Measurements from ENCODE around the gene PRPH.
A peak's percentile ranks its signal among the peaks of the same experiment; 100 is the strongest.

Gene PRPH

DNA sequence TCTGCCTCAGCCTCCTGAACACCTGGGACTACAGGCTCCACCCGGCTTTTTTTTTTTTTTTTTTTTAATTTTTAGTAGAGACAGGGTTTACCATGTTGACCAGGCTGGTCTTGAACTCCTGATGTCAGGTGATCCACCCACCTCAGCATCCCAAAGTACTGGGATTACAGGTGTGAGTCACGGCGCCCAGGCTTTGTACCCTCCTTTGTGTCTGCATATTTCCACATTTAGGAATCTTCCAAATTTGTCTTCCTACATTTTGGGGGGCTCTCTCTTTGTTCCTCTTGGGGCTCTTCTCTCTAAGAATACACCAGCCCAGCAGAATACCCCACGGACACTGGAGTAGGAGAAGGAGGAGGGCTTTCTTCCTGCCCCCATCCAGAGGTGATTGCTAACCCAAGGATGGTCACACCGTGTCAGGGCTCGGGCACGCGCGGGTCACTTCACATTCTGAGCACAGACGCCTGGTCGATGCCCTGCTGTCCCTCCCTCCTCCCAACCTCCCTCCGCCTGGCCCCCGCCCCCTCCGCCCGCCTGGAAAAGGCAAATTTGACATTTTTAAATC lies 49.6 kb downstream of the PRPH start:
- POLR2A ChIA-PET = no interaction called here
- Histone ChIP-seq H3K27ac (ENCODE audit: insufficient read depth in 1 of 2, low read depth in 1 of 2, low read length in 2 of 2, poor library complexity in 1 of 2, severe bottlenecking in 2 of 2) (no peak overlapping the region), H3K4me1 (ENCODE audit: control extremely low read depth in 1 of 4, control insufficient read depth in 4 of 4, insufficient read depth in 4 of 4, low read length in 3 of 4) (peaks cover 0 to 58% (median 44%) of the 10 kb centered on the region in 4 experiments), H3K27me3 (replicated peaks in 2 of 5; ENCODE audit: control insufficient read depth in 4 of 5, insufficient read depth in 5 of 5, low read length in 4 of 5) (peaks cover 11 to 100% (median 53%) of the 10 kb centered on the region in 5 experiments), H3K9me3 (ENCODE audit: control extremely low read depth in 1 of 5, control insufficient read depth in 4 of 5, insufficient read depth in 2 of 5, low read depth in 1 of 5, low read length in 4 of 5) (no peaks in the 10 kb centered on the region), H3K36me3 (ENCODE audit: control insufficient read depth in 4 of 4, insufficient read depth in 4 of 4, low read length in 3 of 4) (no peaks in the 10 kb centered on the region), H3K4me3 (ENCODE audit: control insufficient read depth in 1 of 7, extremely low read depth in 1 of 7, insufficient read depth in 4 of 7, low read depth in 2 of 7, low read length in 6 of 7) (no peak overlapping the region)
- 5% methylated on average over 7 of the region's 15 CpGs for WGBS (ENCODE audit: insufficient coverage)
- DNase-seq = no peak
- CTCF ChIA-PET = interaction anchor here (1.0 to 4.0 kb wide), 2 partner anchors 52 to 160 kb away, joined by 3 to 124 read pairs; partner anchors contain the start of gene PRPH

DNA sequence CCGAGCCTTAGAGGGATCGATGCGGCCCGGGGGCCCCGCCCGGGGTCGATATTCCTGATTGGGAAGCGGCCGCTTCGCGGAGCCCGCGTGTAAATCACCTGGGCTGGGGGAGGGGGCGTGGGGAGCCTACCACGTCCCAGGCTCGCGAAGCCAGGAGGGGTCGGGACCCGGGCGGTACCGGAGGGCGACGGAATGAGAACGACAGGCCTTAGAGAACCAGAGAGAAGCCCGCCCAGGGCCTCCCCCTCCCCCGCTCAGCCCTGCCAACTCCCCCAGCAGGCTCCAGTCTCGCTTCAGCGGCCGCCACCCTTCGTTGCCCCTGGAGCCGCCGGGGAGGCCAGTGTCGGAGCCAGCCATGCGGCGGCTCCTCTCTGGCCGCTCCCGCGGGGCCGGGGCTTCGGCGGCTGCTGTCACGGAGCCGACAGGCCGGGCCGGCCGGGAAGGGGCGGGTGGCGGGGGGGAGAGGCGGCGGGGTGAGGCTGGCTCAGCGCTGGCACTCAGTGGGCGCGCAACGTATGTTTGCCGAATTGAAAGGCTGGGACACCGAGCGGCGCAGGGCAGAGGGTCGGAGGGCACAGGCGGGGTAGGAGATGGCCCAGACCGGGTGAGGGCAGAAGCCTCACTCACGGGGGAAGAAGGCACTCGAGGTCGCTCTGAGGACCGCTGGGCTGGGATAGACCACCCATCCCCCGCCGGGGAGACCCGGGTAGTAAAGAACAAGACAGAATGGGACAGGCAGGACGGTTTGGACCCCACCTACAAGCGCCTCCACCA lies 50.3 kb downstream of the PRPH start:
- Histone ChIP-seq H3K36me3 (ENCODE audit: control insufficient read depth in 4 of 4, insufficient read depth in 4 of 4, low read length in 3 of 4) (no peaks in the 10 kb centered on the region), H3K27ac (ENCODE audit: insufficient read depth in 1 of 2, low read depth in 1 of 2, low read length in 2 of 2, poor library complexity in 1 of 2, severe bottlenecking in 2 of 2) (no peak overlapping the region), H3K4me3 (ENCODE audit: control insufficient read depth in 1 of 7, extremely low read depth in 1 of 7, insufficient read depth in 4 of 7, low read depth in 2 of 7, low read length in 6 of 7) (peak overlapping the region in 5 of 7 experiments; percentile 0 to 66 (median 49)), H3K27me3 (replicated peaks in 2 of 5; ENCODE audit: control insufficient read depth in 4 of 5, insufficient read depth in 5 of 5, low read length in 4 of 5) (peaks cover 11 to 97% (median 56%) of the 10 kb centered on the region in 5 experiments), H3K9me3 (ENCODE audit: control extremely low read depth in 1 of 5, control insufficient read depth in 4 of 5, insufficient read depth in 2 of 5, low read depth in 1 of 5, low read length in 4 of 5) (no peaks in the 10 kb centered on the region), H3K4me1 (ENCODE audit: control extremely low read depth in 1 of 4, control insufficient read depth in 4 of 4, insufficient read depth in 4 of 4, low read length in 3 of 4) (peaks cover 0 to 58% (median 44%) of the 10 kb centered on the region in 4 experiments)
- DNase-seq = peak in 2 of 3 donors; percentile 46 to 48
- CTCF ChIA-PET = interaction anchor here (1.1 to 6.6 kb wide), 6 partner anchors 13 to 182 kb away, joined by 3 to 52 read pairs (median 16); no protein-coding TSS in a partner anchor
- POLR2A ChIA-PET = interaction anchor here (0.6 kb wide), 1 partner anchor 153 kb away, joined by 3 read pairs; no protein-coding TSS in a partner anchor
- 1% methylated on average over 58 of the region's 70 CpGs for WGBS (ENCODE audit: insufficient coverage)

DNA sequence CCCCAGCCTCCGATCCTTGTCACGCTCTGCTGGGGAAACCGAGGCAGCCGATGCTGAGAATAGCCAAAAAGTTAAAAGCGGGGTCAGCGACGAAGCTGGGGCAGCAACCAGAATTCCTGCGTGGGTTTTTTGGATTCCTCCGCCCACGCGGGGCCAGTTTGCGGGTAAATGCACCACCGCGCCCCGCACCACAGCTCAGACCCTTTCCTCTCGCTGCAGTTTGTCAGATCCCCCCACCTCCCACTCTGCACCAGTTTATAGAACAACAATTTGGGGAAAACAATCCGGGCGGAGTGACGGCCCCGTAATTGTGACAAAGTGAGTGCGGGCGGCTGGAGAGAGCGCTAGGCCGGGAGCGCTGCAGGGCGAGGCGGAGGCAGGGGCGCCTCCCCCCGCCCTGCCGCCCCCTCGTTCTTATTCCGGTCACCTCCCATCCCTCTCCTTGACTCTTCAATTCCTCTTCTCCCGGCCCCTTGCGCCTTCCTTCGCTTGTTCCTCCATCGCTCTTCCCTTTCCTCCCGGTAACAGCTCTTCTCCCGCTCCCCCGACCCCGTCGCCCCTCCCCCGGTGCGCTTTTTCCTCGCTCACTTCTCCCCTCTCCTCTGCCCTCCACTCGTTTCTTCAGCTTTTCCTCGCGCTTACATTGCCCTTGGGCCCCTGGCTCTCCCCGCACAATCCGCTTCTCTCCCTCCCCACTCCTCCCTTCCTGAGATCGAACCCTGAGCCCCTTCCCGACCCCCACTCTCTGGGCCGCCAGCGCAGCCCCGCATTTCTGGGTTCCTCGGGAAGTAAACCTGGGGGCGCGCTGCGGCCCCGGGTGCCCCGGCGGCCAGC lies 51.1 kb downstream of the PRPH start:
- Histone ChIP-seq H3K9me3 (ENCODE audit: control extremely low read depth in 1 of 5, control insufficient read depth in 4 of 5, insufficient read depth in 2 of 5, low read depth in 1 of 5, low read length in 4 of 5) (no peaks in the 10 kb centered on the region), H3K36me3 (ENCODE audit: control insufficient read depth in 4 of 4, insufficient read depth in 4 of 4, low read length in 3 of 4) (no peaks in the 10 kb centered on the region), H3K27ac (ENCODE audit: insufficient read depth in 1 of 2, low read depth in 1 of 2, low read length in 2 of 2, poor library complexity in 1 of 2, severe bottlenecking in 2 of 2) (no peak overlapping the region), H3K4me3 (ENCODE audit: control insufficient read depth in 1 of 7, extremely low read depth in 1 of 7, insufficient read depth in 4 of 7, low read depth in 2 of 7, low read length in 6 of 7) (peak overlapping the region in 5 of 7 experiments; percentile 0 to 66 (median 49)), H3K27me3 (replicated peaks in 2 of 5; ENCODE audit: control insufficient read depth in 4 of 5, insufficient read depth in 5 of 5, low read length in 4 of 5) (peaks cover 8 to 89% (median 52%) of the 10 kb centered on the region in 5 experiments), H3K4me1 (ENCODE audit: control extremely low read depth in 1 of 4, control insufficient read depth in 4 of 4, insufficient read depth in 4 of 4, low read length in 3 of 4) (peaks cover 0 to 58% (median 44%) of the 10 kb centered on the region in 4 experiments)
- ChIA-PET POLR2A (interaction anchor here (0.6 kb wide), 1 partner anchor 152 kb away, joined by 3 read pairs; no protein-coding TSS in a partner anchor), CTCF (interaction anchor here (0.6 to 6.6 kb wide), 14 partner anchors 9 to 181 kb away, joined by 3 to 52 read pairs (median 5); partner anchors contain the start of genes C1QL4 and SPATS2)
- no peak for DNase-seq
- 2% methylated on average over 49 of the region's 61 CpGs for WGBS (ENCODE audit: insufficient coverage)

DNA sequence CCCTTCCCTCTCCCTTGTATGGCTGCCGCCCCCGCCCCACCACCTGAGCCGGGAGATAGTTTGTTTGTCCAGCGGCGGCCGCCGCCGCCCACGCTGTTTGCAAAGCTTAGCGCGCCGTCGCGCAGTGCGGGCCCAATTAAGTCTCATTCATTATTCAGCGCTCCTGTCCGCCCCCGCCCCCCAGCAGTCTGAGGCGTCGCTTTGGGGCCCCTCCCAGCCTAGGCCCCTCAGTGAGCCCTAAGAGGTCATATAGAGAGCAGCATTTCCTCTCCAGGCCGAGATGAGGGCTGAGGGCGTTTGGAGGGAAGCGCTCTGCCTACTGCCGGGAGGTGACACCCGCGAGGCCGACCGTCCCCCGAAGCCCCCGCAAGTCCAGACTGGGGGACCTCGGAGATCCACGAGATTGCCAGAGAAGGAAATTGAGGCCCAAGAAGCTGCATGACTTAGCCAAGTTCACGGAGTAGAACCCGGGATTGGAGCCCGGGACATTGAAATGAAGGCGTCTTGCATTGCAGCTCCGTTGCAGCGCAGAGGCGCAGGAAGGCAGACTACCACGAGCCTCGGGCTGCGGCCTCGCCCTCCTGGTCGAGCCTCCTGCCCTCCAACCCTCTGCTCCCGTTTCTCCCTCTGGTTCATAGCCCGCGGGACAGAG lies 51.8 kb downstream of the PRPH start, which contains the start of gene DNAJC22:
Gene DNAJC22, plus strand, starts transcription at position 230 of the 652 bp plus-strand sequence. CDS start 1,985 bp downstream, outside the sequence.
- Histone ChIP-seq H3K36me3 (ENCODE audit: control insufficient read depth in 4 of 4, insufficient read depth in 4 of 4, low read length in 3 of 4) (no peaks in the 10 kb centered on the region), H3K27me3 (replicated peaks in 2 of 5; ENCODE audit: control insufficient read depth in 4 of 5, insufficient read depth in 5 of 5, low read length in 4 of 5) (peaks cover 4 to 85% (median 48%) of the 10 kb centered on the region in 5 experiments), H3K4me3 (ENCODE audit: control insufficient read depth in 1 of 7, extremely low read depth in 1 of 7, insufficient read depth in 4 of 7, low read depth in 2 of 7, low read length in 6 of 7) (peak within 1 kb of the TSS in 5 of 7 experiments; percentile 43 to 66 (median 49)), H3K9me3 (ENCODE audit: control extremely low read depth in 1 of 5, control insufficient read depth in 4 of 5, insufficient read depth in 2 of 5, low read depth in 1 of 5, low read length in 4 of 5) (no peaks in the 10 kb centered on the region), H3K4me1 (ENCODE audit: control extremely low read depth in 1 of 4, control insufficient read depth in 4 of 4, insufficient read depth in 4 of 4, low read length in 3 of 4) (peaks cover 0 to 57% (median 44%) of the 10 kb centered on the region in 4 experiments), H3K27ac (ENCODE audit: insufficient read depth in 1 of 2, low read depth in 1 of 2, low read length in 2 of 2, poor library complexity in 1 of 2, severe bottlenecking in 2 of 2) (no peak within 1 kb of the TSS)
- ChIA-PET CTCF (interaction anchor here (0.6 to 6.6 kb wide), 22 partner anchors 10 to 331 kb away, joined by 3 to 52 read pairs (median 5); partner anchors contain the start of genes C1QL4 and PRPH), POLR2A (no interaction called here)
- peak in 2 of 3 donors; percentile 35 to 41 for DNase-seq
- 0% methylated on average over 20 of the region's 47 CpGs for WGBS (ENCODE audit: insufficient coverage)

DNA sequence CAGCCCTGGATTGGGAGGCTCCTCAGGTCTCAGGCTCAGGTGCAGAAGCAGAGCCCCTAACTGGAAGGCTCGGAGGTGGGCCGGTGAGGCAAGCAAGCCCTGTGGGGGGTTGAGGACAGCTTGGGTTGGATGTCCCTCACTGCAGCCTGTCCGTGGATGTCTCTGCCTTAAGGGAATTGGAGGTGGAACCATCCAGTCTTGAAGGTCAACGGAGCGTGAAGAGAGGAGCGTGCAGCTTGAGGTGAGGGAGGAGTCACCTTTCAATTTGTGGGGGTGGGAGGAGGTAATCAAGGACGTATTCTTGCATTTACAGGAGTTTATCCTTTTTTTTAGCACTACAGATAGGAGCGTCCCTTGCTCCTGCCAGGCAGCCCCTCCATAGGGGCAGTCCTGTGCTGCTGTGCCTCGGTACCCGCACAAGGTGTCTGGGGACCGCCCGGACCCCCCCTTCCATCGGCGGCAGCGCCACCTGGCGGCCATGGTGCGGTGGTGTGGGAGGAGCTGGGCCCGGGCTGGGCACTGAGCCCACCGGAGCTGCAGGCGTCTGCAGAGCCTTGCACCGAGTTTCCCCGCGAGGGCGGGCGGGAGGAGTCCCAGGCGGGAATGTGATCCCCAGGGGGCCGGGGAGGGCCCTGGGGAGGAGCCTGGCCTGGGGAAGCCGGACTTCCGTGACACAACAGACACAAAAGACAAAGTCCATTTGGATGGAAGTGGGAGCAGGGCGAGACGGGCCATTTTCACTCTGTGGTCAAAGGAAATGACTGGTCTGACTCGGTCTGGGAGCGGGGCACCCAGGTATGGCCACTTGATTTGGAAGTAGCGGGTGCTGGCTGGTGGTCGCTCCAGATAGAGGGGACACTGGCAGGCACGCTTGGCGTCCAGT lies 52.6 kb downstream of the PRPH start:
- ChIA-PET POLR2A (no interaction called here), CTCF (interaction anchor here (0.7 to 6.6 kb wide), 30 partner anchors 10 to 408 kb away, joined by 3 to 52 read pairs (median 4); partner anchors contain the start of genes C1QL4 and PRPH)
- no peak overlapping the region for H3K27ac ChIP-seq (ENCODE audit: insufficient read depth in 1 of 2, low read depth in 1 of 2, low read length in 2 of 2, poor library complexity in 1 of 2, severe bottlenecking in 2 of 2)
- 16% methylated on average over 26 of the region's 37 CpGs for whole genome bisulfite sequencing (ENCODE audit: insufficient coverage)
- H3K27me3 ChIP-seq (replicated peaks in 2 of 5; ENCODE audit: control insufficient read depth in 4 of 5, insufficient read depth in 5 of 5, low read length in 4 of 5) = peaks cover 4 to 81% (median 48%) of the 10 kb centered on the region in 5 experiments
- peaks cover 0 to 49% (median 39%) of the 10 kb centered on the region in 4 experiments for H3K4me1 ChIP-seq (ENCODE audit: control extremely low read depth in 1 of 4, control insufficient read depth in 4 of 4, insufficient read depth in 4 of 4, low read length in 3 of 4)
- no peaks in the 10 kb centered on the region for H3K36me3 ChIP-seq (ENCODE audit: control insufficient read depth in 4 of 4, insufficient read depth in 4 of 4, low read length in 3 of 4)
- H3K9me3 ChIP-seq (ENCODE audit: control extremely low read depth in 1 of 5, control insufficient read depth in 4 of 5, insufficient read depth in 2 of 5, low read depth in 1 of 5, low read length in 4 of 5) = no peaks in the 10 kb centered on the region
- peak overlapping the region in 5 of 7 experiments; percentile 32 to 66 (median 34) for H3K4me3 ChIP-seq (ENCODE audit: control insufficient read depth in 1 of 7, extremely low read depth in 1 of 7, insufficient read depth in 4 of 7, low read depth in 2 of 7, low read length in 6 of 7)
- peak; percentile 54 to 69 (median 69) for DNase-seq
